ENCODE data around the gene BBS10.

Gene BBS10

DNA sequence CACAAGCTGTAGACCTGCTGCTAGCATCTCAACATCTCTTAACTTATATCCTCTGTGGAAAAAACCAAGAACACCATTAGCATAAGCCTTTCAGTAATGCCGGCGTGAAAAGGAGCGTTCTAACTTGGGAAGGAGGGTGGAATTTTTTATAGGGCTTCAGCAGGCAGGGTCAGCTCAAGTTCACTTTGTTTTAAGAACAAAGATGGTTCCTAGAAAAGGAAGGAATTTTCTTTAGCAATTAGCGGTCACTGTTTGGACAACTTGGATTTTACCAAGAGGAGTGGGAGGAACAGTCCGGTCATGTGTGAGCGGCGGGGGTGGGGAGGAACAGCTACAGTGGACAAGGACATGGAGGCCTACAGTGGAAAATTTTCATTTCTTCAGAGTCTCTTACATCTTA lies 35.9 kb downstream of the BBS10 start:
- H3K4me3 Mint-ChIP-seq, result no peak overlapping the region
- H3K27me3 Mint-ChIP-seq (ENCODE audit: low read depth), result peaks cover 3% of the 10 kb centered on the region
- no peaks in the 10 kb centered on the region for H3K9me3 Mint-ChIP-seq

GRCh38 chr12:76311796-76312195 lies 36.4 kb downstream of the BBS10 start:
- H3K27me3 Mint-ChIP-seq (ENCODE audit: low read depth), result peaks cover 3% of the 10 kb centered on the region
- no peak overlapping the region for H3K4me3 Mint-ChIP-seq
- no peaks in the 10 kb centered on the region for H3K9me3 Mint-ChIP-seq
- H3K27ac Mint-ChIP-seq, result no peak overlapping the region
- H3K4me1 Mint-ChIP-seq (ENCODE audit: low read depth), result no peaks in the 10 kb centered on the region
- no peaks in the 10 kb centered on the region for H3K36me3 Mint-ChIP-seq (ENCODE audit: low read depth)

More for the DNA sequence above, 35.9 kb downstream of the BBS10 start:
- H3K27ac Mint-ChIP-seq, result no peak overlapping the region
- H3K4me1 Mint-ChIP-seq (ENCODE audit: low read depth), result no peaks in the 10 kb centered on the region
- H3K36me3 Mint-ChIP-seq (ENCODE audit: low read depth), result no peaks in the 10 kb centered on the region

DNA sequence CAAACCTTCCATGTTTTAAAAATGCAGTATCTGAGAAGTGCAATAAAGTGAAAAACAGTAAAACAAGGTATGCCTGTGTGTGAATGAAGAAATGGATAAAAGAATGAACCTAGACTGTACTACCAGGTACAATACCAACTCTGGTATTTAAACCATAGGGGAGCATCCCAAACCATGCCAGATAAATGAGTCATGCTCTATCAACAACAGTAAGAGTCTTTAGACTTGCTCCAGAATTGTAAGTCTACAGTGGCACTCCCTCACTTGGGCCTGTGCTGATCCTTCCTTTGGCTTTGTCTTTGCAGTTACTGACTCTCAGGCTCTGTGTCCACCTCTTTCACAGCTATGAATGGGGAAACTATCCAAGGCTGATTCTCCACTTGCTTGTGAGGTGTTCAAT lies 38.1 kb downstream of the BBS10 start:
- H3K27ac Mint-ChIP-seq, result no peak overlapping the region
- H3K4me3 Mint-ChIP-seq, result no peak overlapping the region
- H3K27me3 Mint-ChIP-seq (ENCODE audit: low read depth), result peaks cover 3% of the 10 kb centered on the region
- H3K36me3 Mint-ChIP-seq (ENCODE audit: low read depth), result no peaks in the 10 kb centered on the region
- H3K4me1 Mint-ChIP-seq (ENCODE audit: low read depth), result no peaks in the 10 kb centered on the region
- H3K9me3 Mint-ChIP-seq, result no peaks in the 10 kb centered on the region

DNA sequence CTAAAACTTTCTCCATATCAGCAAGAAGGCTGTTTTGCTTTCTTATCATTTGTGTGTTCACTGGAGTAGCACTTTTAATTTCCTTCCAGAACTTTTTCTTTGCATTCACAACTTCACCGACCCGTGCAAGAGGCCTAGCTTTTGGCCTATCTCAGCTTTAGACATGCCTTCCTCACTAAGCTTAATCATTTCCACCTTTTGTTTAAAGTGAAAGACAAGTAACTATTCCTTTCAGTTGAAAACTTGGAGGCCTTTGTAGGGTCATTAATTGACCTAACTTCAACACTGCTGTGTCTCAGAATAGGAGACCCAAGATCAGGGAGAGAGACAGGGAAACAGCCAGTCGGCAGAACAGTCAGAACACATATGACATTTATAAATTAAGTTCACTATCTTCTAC lies 39.3 kb downstream of the BBS10 start:
- H3K9me3 Mint-ChIP-seq, result no peaks in the 10 kb centered on the region
- no peaks in the 10 kb centered on the region for H3K36me3 Mint-ChIP-seq (ENCODE audit: low read depth)
- H3K4me1 Mint-ChIP-seq (ENCODE audit: low read depth), result no peaks in the 10 kb centered on the region
- no peaks in the 10 kb centered on the region for H3K27me3 Mint-ChIP-seq (ENCODE audit: low read depth)
- no peak overlapping the region for H3K27ac Mint-ChIP-seq
- H3K4me3 Mint-ChIP-seq, result no peak overlapping the region

GRCh38 chr12:76307083-76307482 lies 41.1 kb downstream of the BBS10 start:
- H3K27me3 Mint-ChIP-seq (ENCODE audit: low read depth), result no peaks in the 10 kb centered on the region
- no peak overlapping the region for H3K27ac Mint-ChIP-seq
- H3K36me3 Mint-ChIP-seq (ENCODE audit: low read depth), result no peaks in the 10 kb centered on the region
- H3K9me3 Mint-ChIP-seq, result no peaks in the 10 kb centered on the region
- no peaks in the 10 kb centered on the region for H3K4me1 Mint-ChIP-seq (ENCODE audit: low read depth)
- H3K4me3 Mint-ChIP-seq, result no peak overlapping the region

- Mint-ChIP-seq H3K9me3 (no peaks in the 10 kb centered on the region), H3K4me3 (no peak overlapping the region), H3K4me1 (ENCODE audit: low read depth) (no peaks in the 10 kb centered on the region), H3K27ac (no peak overlapping the region), H3K36me3 (ENCODE audit: low read depth) (no peaks in the 10 kb centered on the region), H3K27me3 (ENCODE audit: low read depth) (no peaks in the 10 kb centered on the region)
These were observed 44.2 kb downstream of the BBS10 start for GRCh38 chr12:76303989-76304460.

- H3K36me3 Mint-ChIP-seq (ENCODE audit: low read depth), result no peaks in the 10 kb centered on the region
- no peaks in the 10 kb centered on the region for H3K27me3 Mint-ChIP-seq (ENCODE audit: low read depth)
- H3K9me3 Mint-ChIP-seq, result no peaks in the 10 kb centered on the region
- H3K4me1 Mint-ChIP-seq (ENCODE audit: low read depth), result no peaks in the 10 kb centered on the region
- no peak overlapping the region for H3K4me3 Mint-ChIP-seq
- no peak overlapping the region for H3K27ac Mint-ChIP-seq
These were observed 44.9 kb downstream of the BBS10 start for GRCh38 chr12:76303365-76303764.

DNA sequence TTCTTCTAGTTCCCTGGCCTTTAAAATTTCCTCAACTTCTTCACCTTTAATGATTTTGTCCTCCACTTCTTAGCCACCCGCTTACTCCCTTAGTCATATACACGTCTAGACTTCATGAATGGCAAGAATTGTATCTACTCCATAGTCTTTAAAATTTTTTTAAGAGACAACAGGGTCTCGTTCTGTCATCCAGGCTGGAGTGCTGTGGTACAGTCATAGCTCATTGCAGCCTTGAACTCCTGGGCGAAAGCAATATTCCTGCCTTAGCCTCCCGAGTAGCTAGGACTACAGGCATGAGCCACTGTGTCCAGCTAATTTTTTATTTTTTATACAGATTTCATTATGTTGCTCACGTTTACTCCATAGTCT lies 47.9 kb downstream of the BBS10 start:
- Mint-ChIP-seq H3K4me3 (no peak overlapping the region), H3K27ac (no peak overlapping the region), H3K9me3 (no peaks in the 10 kb centered on the region), H3K27me3 (ENCODE audit: low read depth) (no peaks in the 10 kb centered on the region), H3K36me3 (ENCODE audit: low read depth) (no peaks in the 10 kb centered on the region), H3K4me1 (ENCODE audit: low read depth) (no peaks in the 10 kb centered on the region)

- H3K4me1 Mint-ChIP-seq (ENCODE audit: low read depth), result no peaks in the 10 kb centered on the region
- no peaks in the 10 kb centered on the region for H3K27me3 Mint-ChIP-seq (ENCODE audit: low read depth)
- H3K9me3 Mint-ChIP-seq, result no peaks in the 10 kb centered on the region
- H3K27ac Mint-ChIP-seq, result no peak overlapping the region
- H3K4me3 Mint-ChIP-seq, result no peak overlapping the region
- no peaks in the 10 kb centered on the region for H3K36me3 Mint-ChIP-seq (ENCODE audit: low read depth)
These were observed 48.5 kb downstream of the BBS10 start for GRCh38 chr12:76299536-76300296.

All from T-helper 1 cell treated with Interleukin-12 subunit alpha and Interleukin-12 subunit beta and Interleukin-4 antibody, amounts not matched to agents 30 μg/mL and 1 μg/mL, for 36 hours (primary cell).